Activated naive CD8-positive, alpha-beta T cell treated with anti-CD3 and anti-CD28 coated beads for 36 hours (primary cell): Measurements from ENCODE around the gene GPR137B. TPM values are rescaled to one million over a fixed set of nuclear protein-coding genes. Genes with fewer than 3 reads are reported as not detected.
"Not testable (repeated sequence)": the region's sequence is repeated elsewhere in the genome, so short reads cannot be mapped to it uniquely, and the experiment has no call there.

Source experiments
- DNase-seq: peaks from one replicate; pipeline ENCODE4 v3.0.0; 2021
- H3K27ac Mint-ChIP-seq: one replicate; pipeline ENCODE4 v1.8.0; 2022; ENCODE audit warnings: mild to moderate bottlenecking, moderate library complexity, mixed read lengths
- H3K27me3 Mint-ChIP-seq: one replicate; pipeline ENCODE4 v1.8.0; 2022; ENCODE audit warnings: mild to moderate bottlenecking, mixed read lengths
- H3K36me3 Mint-ChIP-seq: one replicate; pipeline ENCODE4 v1.8.0; 2021; ENCODE audit warnings: mild to moderate bottlenecking, mixed read lengths
- H3K4me1 Mint-ChIP-seq: one replicate; pipeline ENCODE4 v1.8.0; 2021; ENCODE audit warnings: mixed read lengths
- H3K4me3 Mint-ChIP-seq: one replicate; pipeline ENCODE4 v1.8.0; 2022; ENCODE audit warnings: mild to moderate bottlenecking, moderate library complexity, mixed read lengths
- H3K9me3 Mint-ChIP-seq: one replicate; pipeline ENCODE4 v1.8.0; 2022; ENCODE audit warnings: mixed read lengths
- total RNA-seq, 2 experiments: library from RNA; stranded (reverse); gene quantifications; one replicate each; pipeline ENCODE4 v1.2.3, GENCODE V29; 2021

Gene GPR137B
- total RNA-seq, 2 experiments from 2014 or later = 4.6 to 4.7 TPM

DNA sequence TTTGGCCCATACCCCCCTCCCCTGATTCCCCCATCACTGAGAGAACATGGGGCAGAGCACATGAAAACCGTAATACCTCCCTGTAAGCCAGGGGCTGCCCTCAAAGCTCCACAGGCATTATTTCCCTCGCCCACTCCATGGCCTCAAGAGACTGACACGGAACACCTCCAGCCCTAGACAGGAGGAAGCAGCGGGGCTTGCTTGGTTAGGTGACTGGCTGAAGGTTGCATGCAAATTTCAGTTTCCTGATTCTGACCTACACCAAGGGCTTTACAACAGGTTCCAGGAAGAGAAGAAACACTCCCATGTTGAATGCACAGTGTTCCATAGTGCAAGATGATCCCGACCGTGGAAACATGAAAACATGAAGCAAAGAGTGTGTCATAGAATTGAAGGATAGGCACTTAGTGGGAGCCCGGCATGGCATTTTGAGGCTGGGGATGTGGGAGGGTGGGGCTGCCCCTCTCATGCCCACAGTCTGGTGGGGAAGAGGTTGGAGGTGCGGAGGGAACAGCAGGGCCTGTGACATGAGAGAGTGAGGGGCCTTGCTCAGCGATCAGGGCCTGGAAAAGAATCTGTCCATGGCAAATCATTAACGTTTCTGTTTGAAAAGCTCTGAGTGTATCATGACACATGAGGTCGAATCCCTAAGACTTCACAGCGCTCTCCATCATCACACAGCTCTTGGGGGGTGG is 33.5 kb downstream of the GPR137B start:
- no peak overlapping the region for H3K4me3 Mint-ChIP-seq
- no peaks in the 10 kb centered on the region for H3K27me3 Mint-ChIP-seq
- H3K27ac Mint-ChIP-seq = no peak overlapping the region
- no peaks in the 10 kb centered on the region for H3K9me3 Mint-ChIP-seq
- no peak for DNase-seq
- no peaks in the 10 kb centered on the region for H3K36me3 Mint-ChIP-seq
- H3K4me1 Mint-ChIP-seq = peaks cover 2% of the 10 kb centered on the region

DNA sequence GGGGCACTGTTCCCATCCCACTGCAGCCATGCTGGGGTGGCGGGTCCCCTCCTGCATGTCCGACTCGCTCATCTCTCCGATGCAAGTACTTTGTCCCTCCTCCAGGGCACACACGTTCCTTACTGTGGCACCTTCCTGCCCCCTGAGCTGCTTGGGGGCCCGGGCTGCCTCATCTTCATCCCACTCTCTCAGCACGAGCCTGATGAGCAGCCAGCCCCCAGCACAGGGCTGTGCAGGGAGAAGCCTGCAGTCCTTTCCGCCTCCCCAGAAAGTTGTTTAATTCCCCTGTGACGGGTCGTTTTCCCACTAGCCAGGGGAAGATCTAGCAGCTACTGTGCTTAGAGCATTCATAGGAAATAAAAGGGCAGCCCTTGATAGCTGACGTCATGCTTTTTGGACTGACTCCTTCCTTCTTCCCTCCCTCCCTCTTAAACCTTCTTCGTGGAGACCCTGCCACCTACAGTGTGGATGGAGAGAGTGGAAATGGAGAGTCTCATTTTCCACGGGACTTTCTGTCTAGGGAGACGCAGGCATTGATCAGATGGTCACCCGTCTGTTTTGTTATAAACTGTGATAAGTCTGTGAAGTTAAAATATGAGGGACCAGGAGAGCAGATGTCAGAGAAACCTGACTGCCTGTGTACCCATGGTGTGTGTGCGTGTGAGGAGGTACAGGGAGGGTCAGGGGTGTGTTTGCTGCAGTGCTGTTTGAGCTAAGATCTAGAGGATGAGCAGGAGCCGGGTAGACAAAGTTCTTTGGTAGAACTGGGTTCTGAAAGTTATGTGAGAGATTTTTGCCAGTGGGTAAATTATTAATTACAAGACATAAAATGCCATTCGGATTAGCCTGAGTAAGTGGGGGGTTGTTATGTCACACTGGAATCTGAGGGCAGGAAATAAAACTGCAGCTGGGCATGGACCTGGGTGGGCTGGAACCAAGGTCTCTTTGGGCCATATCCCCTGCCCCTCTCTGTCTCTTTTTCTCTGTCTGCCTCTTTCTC is 34.3 kb downstream of the GPR137B start:
- Mint-ChIP-seq H3K4me3 (no peak overlapping the region), H3K27me3 (no peaks in the 10 kb centered on the region), H3K36me3 (no peaks in the 10 kb centered on the region), H3K4me1 (peaks cover 2% of the 10 kb centered on the region), H3K27ac (no peak overlapping the region), H3K9me3 (no peaks in the 10 kb centered on the region)
- DNase-seq = no peak

DNA sequence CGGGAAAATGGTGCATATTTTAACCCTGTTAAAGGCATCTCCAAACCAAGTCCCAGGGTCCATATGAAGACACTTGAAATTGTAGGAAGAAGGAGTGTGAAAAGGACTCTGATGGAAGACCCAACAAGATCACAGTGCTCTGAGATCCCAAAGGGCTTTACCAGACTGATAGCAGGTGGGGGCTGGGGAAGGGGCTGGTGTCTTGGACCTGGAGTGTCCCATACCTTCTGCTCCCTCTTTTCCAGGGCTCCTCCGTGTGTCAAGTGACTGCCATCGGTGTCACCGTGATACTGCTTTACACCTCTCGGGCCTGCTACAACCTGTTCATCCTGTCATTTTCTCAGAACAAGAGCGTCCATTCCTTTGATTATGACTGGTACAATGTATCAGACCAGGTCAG is 37.3 kb downstream of the GPR137B start:
- Mint-ChIP-seq H3K27me3 (no peaks in the 10 kb centered on the region), H3K27ac (no peak overlapping the region), H3K4me1 (peaks cover 2% of the 10 kb centered on the region), H3K4me3 (no peak overlapping the region), H3K36me3 (no peaks in the 10 kb centered on the region), H3K9me3 (no peaks in the 10 kb centered on the region)
- DNase-seq = no peak

DNA sequence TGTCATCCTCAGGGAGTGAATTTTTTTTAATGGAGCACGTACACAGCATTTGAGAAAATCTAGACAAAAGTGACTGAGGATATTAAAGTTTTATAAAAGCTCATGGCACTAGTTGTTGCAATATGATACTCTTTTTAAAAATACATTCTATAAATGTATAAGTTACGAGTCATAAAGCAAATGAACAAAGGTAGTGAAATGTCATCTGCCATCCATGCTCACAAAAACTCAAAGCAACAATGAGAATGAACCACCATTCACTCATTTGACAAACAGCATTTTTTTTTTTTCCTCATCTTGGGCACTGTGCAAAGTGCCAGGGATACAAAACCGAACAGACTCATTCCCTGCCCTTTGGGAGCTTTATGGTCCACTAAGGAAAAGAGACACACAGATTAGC is 38.7 kb downstream of the GPR137B start:
- no peaks in the 10 kb centered on the region for H3K36me3 Mint-ChIP-seq
- no peak overlapping the region for H3K4me3 Mint-ChIP-seq
- H3K9me3 Mint-ChIP-seq = no peaks in the 10 kb centered on the region
- no peak overlapping the region for H3K27ac Mint-ChIP-seq
- H3K27me3 Mint-ChIP-seq = no peaks in the 10 kb centered on the region
- peaks cover 2% of the 10 kb centered on the region for H3K4me1 Mint-ChIP-seq
- no peak for DNase-seq

DNA sequence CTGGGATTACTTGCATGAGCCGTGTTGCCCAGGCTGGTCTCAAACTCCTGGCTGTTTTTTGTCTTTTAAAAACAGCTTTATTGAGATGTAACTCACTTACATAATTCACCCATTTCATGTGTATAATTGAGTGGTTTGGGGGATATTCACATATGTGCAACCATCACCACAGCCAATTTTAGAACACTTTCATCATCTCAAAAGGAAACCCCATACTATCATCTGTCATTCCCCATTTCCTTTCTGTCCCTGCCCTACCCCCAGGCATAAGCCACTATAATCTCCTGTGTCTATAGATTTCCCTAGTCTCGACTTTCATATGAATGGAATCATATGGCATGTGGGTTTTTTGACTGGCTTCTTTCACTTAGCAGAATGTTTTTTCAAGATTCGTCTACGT is 43.3 kb downstream of the GPR137B start:
- Mint-ChIP-seq H3K27me3 (no peaks in the 10 kb centered on the region), H3K4me3 (no peak overlapping the region), H3K27ac (no peak overlapping the region), H3K4me1 (peaks cover 2% of the 10 kb centered on the region), H3K9me3 (peaks cover 16% of the 10 kb centered on the region), H3K36me3 (peaks cover 42% of the 10 kb centered on the region)
- no peak for DNase-seq

DNA sequence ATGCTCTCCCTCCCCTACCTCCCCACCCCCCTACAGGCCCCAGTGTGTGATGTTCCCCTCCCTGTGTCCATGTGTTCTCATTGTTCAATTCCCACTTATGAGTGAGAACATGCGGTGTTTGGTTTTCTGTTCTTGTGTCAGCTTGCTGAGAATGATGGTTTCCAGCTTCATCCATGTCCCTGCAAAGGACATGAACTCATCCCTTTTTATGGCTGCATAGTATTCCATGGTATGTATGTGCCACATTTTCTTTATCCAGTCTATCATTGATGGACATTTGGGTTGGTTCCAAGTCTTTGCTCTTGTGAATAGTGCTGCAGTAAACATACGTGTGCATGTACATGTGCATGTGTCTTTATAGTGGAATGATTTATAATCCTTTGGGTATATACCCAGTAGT is 44.1 kb downstream of the GPR137B start:
- DNase-seq, H3K27ac Mint-ChIP-seq, H3K4me3 Mint-ChIP-seq, H3K27me3 Mint-ChIP-seq, H3K4me1 Mint-ChIP-seq: not testable (repeated sequence)
- H3K36me3 Mint-ChIP-seq = peaks cover 49% of the 10 kb centered on the region
- peaks cover 19% of the 10 kb centered on the region for H3K9me3 Mint-ChIP-seq

DNA sequence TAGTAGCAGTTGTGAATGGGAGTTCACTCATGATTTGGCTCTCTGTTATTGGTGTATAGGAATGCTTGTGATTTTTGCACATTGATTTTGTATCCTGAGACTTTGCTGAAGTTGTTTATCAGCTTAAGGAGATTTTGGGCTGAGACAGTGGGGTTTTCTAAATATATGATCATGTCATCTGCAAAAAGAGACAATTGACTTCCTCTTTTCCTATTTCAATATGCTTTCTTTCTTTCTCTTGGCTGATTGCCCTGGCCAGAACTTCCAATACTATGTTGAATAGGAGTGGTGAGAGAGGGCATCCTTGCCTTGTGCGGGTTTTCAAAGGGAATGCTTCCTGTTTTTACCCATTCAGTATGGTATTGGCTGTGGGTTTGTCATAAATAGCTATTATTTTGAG is 45.7 kb downstream of the GPR137B start:
- H3K4me3 Mint-ChIP-seq, H3K4me1 Mint-ChIP-seq, H3K27ac Mint-ChIP-seq, H3K27me3 Mint-ChIP-seq, DNase-seq: not testable (repeated sequence)
- H3K9me3 Mint-ChIP-seq = peaks cover 22% of the 10 kb centered on the region
- H3K36me3 Mint-ChIP-seq = peaks cover 58% of the 10 kb centered on the region

DNA sequence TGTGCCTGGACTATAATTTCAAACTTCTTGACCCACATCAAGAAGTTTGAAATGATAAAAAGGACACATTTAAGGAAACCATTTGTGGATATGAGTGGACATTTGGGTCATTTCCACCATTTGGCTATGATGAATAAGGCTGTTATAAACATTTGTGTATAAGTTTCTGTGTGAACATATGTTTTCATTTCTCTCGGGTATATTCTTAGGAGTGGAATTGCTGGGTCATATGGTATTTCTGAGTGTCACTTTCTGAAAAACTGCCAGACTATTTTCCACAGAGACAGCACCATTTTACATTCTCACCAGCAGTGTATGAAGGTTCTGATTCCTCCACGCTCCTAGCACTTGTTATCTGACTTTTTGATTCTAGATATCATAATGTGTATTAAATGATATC is 50.8 kb downstream of the GPR137B start:
- peaks cover 86% of the 10 kb centered on the region for H3K36me3 Mint-ChIP-seq
- H3K9me3 Mint-ChIP-seq = peaks cover 49% of the 10 kb centered on the region
- no peak overlapping the region for H3K4me3 Mint-ChIP-seq
- no peaks in the 10 kb centered on the region for H3K4me1 Mint-ChIP-seq
- H3K27ac Mint-ChIP-seq = no peak overlapping the region
- DNase-seq = no peak
- no peaks in the 10 kb centered on the region for H3K27me3 Mint-ChIP-seq

DNA sequence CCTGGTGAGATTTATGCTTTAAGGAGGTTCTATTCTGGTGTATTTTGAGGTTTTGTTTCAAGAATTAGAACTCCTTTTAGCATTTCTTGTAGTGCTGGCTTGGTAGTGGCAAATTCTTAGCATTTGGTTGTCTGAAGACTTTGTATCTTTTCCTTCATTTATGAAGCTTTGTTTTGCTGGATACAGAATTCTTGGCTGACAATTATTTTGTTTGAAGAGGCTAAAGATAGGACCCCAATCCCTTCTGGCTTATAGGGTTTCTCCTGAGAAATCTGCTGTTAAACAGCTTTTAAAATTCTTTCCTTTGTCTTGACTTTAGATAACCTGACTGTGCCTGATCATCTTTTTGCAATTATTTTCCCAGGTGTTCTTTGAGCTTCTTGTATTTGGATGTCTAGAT is 58.6 kb downstream of the GPR137B start:
- Mint-ChIP-seq H3K4me1 (no peaks in the 10 kb centered on the region), H3K9me3 (peaks cover 55% of the 10 kb centered on the region), H3K4me3 (no peak overlapping the region), H3K27ac (no peak overlapping the region), H3K27me3 (no peaks in the 10 kb centered on the region), H3K36me3 (peaks cover 86% of the 10 kb centered on the region)
- DNase-seq = no peak

DNA sequence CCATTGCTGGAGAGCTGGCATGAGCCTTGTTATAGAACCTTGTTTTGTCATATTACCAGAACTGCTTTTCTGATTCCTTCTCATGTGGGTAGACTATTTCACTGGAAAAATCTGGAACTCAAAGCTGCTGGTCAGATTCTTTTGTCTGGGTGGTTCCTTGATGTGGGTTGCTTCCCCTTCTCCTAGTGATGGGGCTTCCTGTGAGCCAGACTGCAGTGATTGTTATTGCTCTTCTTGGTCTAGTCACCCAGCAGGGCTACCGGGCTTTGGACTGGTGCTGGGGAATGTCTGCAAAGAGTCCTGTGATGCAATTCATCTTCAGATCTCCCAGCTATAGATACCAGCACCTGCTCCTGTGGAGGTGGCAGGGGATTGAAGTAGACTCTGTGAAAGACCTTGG is 59.4 kb downstream of the GPR137B start:
- no peaks in the 10 kb centered on the region for H3K4me1 Mint-ChIP-seq
- H3K36me3 Mint-ChIP-seq = peaks cover 87% of the 10 kb centered on the region
- no peaks in the 10 kb centered on the region for H3K27me3 Mint-ChIP-seq
- no peak for DNase-seq
- H3K27ac Mint-ChIP-seq = no peak overlapping the region
- peaks cover 51% of the 10 kb centered on the region for H3K9me3 Mint-ChIP-seq
- H3K4me3 Mint-ChIP-seq = no peak overlapping the region

DNA sequence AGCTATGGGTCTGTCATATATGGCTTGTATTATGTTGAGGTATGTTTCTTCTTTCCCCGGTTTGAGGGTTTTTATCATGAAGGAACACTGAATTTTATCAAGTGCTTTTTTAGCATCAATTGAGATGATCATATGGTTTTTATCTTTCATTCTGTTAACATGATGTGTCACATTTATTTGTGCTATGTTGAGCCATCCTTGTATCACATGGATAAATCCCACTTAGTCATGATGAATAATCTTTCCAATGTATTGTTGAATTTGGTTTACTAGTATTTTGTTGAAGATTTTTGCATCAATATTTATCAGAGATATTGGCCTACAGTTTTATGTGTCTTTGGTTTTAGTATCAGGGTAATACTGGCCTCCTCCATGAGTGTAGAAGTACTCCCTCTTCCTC is 61.7 kb downstream of the GPR137B start:
- Mint-ChIP-seq H3K36me3 (peaks cover 68% of the 10 kb centered on the region), H3K4me3 (no peak overlapping the region), H3K9me3 (peaks cover 33% of the 10 kb centered on the region)

DNA sequence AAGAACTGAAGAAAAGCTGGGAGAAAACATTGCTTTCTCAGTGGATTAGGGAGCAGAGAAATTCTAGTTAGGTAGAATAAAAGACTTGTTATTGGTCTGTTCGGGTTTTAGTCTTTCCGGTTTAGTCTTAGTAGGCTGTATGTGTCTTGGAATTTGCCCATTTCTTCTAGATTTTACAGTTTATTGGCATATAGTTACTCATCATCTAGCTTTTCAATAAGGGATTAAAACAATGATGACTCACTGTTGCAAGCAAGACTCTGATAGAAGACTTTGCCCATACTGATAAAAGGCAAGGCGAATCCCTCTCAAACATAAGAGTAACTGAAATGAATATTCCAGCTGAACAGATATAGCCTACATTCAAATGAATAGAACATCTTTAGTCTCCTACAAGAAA is 62.3 kb downstream of the GPR137B start:
- Mint-ChIP-seq H3K4me3 (no peak overlapping the region), H3K27me3 (no peaks in the 10 kb centered on the region), H3K4me1 (no peaks in the 10 kb centered on the region), H3K9me3 (peaks cover 29% of the 10 kb centered on the region), H3K27ac (no peak overlapping the region), H3K36me3 (peaks cover 65% of the 10 kb centered on the region)
- DNase-seq = no peak

More for the DNA sequence above, 61.7 kb downstream of the GPR137B start:
- Mint-ChIP-seq H3K27ac (no peak overlapping the region), H3K4me1 (no peaks in the 10 kb centered on the region), H3K27me3 (no peaks in the 10 kb centered on the region)
- DNase-seq = no peak

DNA sequence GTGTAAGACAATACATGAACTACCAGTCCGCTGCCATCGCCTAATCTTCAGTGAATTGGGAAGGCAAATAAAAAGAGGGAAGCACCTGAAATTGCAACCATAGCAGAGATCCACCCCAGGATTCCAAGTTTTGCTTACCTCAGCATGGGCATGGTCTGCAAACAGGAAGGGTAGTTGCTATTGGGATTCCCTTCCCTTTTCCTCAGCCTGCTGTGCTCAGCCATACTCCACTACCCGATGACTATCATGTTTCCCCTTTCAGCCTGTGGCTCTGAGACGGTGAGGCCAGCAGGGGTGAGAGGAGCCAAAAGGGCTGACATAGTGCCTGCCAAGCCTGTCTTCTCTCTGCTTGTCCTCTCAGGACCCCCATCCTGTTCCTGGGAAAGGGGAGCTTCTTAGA is 64.2 kb downstream of the GPR137B start:
- Mint-ChIP-seq H3K4me3 (no peak overlapping the region), H3K4me1 (no peaks in the 10 kb centered on the region), H3K27ac (no peak overlapping the region), H3K36me3 (peaks cover 52% of the 10 kb centered on the region), H3K27me3 (no peaks in the 10 kb centered on the region), H3K9me3 (peaks cover 13% of the 10 kb centered on the region)
- DNase-seq = no peak

DNA sequence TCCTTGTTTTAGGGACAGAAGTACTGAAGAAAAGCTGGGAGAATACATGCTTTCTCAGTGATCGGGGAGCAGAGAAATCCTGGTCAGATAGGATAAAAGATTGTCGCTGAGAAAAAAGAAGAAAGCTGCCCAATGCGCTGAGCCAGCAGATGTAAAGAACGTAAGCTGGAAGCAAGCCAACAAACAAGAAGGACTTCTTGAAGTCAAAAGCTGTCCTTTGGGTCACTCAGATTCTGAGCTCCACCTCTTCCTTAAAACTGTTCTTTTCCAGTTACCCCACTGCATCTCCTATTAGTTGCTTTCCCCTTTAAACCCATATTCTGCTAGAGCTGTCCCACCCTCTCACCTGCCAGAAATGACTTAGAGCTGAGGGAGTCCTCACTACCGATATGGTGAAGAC is 64.8 kb downstream of the GPR137B start:
- Mint-ChIP-seq H3K27me3 (no peaks in the 10 kb centered on the region), H3K4me3 (no peak overlapping the region), H3K36me3 (peaks cover 46% of the 10 kb centered on the region), H3K27ac (no peak overlapping the region), H3K4me1 (no peaks in the 10 kb centered on the region), H3K9me3 (peaks cover 11% of the 10 kb centered on the region)
- no peak for DNase-seq

DNA sequence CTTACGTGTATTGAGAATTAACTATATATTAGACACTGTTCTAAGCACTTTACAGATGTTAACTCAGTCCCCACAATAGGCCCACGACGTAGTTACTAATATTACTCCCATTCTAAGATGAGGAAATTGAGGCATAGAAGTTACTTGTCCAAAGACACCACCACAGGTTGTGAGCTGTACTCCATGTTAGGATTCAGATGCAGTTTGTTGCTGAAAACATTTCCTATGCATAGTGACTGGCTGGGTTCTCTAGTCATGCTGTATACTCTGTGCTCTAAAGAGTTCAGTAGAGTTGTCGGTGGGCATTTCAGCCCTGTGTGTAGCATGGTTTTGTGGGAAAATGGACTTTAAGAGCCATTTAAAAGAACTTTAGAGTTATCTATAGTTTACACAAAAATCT is 65.2 kb downstream of the GPR137B start:
- DNase-seq = no peak
- Mint-ChIP-seq H3K27me3 (no peaks in the 10 kb centered on the region), H3K36me3 (peaks cover 42% of the 10 kb centered on the region)

More for the DNA sequence above, 65.2 kb downstream of the GPR137B start:
- Mint-ChIP-seq H3K4me1 (no peaks in the 10 kb centered on the region), H3K4me3 (no peak overlapping the region), H3K27ac (no peak overlapping the region), H3K9me3 (peaks cover 9% of the 10 kb centered on the region)
